ENCODE results near the gene TSNAXIP1.
"Not testable (repeated sequence)": the region's sequence is repeated elsewhere in the genome, so short reads cannot be mapped to it uniquely, and the experiment has no call there.

TSNAXIP1 gene

GRCh38 chr16:67833415-67834241 lies 26.9 kb downstream of the TSNAXIP1 start:
- DNase-seq (ENCODE audit: low read depth), result peak; percentile 82

DNA sequence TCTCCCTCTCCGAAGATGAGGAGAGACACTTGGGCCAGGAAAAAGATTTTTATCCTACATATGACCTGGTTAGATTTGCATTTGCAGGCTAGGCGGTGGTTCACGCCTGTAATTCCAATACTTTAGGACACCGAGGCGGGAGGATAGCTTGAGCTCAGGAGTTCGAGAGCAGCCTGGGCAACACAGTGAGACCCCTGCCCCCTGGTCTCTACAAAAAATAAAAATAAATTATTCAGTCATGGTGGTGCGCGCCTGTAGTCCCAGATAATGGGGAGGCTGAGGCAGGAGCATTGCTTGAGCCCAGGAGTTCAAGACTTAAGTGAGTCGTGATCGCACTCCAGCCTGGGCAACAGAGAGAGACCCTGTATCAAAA lies 27.5 kb downstream of the TSNAXIP1 start:
- DNase-seq (ENCODE audit: low read depth), result no peak

DNA sequence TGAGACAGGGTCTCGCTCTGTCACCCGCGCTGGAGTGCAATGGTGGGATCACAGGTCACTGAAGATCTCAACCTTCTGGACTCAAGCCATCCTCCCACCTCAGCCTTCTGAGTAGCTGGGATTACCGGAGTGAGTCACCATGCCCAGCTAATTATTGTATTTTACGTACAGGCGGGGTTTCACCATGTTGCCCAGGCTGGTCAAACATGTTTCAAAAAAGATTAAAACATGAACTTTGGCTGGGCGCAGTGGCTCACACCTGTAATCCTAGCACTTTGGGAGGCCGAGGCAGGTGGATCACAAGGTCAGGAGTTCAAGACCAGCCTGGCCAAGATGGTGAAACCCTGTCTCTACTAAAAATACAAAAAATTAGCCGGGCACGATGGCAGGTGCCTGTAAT lies 30.5 kb downstream of the TSNAXIP1 start:
- not testable (repeated sequence) for DNase-seq (ENCODE audit: low read depth)

DNA sequence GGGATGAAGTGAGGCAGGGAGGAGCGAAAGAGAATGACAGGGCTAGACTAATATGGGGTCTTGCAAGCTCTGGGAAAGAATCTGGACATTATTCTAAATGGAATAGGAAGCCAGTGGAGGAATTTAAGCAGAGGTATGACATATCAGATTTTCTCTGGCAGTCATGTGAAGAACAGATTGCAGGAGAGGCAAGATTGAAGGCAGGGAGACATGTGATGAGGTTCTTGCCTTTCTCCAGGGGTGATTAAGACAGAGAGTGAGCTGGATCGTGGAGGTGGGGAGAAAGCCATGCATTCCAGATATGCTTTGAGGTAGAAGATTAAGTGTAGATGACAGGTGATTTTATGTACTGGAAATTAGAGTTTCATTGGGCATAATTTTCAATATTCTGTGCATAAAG lies 31.1 kb downstream of the TSNAXIP1 start:
- DNase-seq (ENCODE audit: low read depth), result no peak

DNA sequence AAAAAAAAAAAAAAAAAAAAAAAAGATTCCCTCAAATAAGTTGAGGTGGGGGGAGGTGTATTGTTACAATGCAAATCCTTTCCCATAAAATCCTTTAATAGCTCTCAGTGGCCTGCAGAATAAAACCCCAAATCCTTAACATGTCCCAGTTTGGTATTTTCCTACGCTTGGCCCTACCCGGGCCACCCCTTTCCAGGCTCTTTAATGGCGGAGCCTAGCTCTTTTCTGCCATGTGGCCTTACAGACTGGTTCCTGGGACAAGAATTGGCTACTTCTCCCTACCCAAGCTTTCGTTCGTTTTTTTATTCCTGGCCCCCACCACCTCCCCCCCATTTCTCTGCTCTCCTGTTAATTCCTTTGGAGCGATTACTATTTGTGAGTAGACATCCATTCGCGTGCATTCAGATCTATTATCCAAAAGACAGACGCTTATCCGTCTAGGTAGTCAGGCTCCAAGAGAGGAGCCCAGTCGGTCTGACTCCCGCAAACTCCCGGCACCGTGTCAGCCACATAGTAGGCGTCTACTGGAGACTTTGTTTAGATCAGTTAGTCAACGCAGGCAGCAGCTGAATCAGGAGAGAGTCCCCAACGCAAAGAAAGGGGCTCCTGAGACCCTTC lies 34.6 kb downstream of the TSNAXIP1 start:
- DNase-seq (ENCODE audit: low read depth), result no peak

GRCh38 chr16:67841816-67842508 lies 35.3 kb downstream of the TSNAXIP1 start, which contains the start of gene THAP11:
Gene THAP11 (plus strand): TSS chr16:67842320. CDS start chr16:67842555, 235 bp downstream.
- DNase-seq (ENCODE audit: low read depth), result peak; percentile 89

DNA sequence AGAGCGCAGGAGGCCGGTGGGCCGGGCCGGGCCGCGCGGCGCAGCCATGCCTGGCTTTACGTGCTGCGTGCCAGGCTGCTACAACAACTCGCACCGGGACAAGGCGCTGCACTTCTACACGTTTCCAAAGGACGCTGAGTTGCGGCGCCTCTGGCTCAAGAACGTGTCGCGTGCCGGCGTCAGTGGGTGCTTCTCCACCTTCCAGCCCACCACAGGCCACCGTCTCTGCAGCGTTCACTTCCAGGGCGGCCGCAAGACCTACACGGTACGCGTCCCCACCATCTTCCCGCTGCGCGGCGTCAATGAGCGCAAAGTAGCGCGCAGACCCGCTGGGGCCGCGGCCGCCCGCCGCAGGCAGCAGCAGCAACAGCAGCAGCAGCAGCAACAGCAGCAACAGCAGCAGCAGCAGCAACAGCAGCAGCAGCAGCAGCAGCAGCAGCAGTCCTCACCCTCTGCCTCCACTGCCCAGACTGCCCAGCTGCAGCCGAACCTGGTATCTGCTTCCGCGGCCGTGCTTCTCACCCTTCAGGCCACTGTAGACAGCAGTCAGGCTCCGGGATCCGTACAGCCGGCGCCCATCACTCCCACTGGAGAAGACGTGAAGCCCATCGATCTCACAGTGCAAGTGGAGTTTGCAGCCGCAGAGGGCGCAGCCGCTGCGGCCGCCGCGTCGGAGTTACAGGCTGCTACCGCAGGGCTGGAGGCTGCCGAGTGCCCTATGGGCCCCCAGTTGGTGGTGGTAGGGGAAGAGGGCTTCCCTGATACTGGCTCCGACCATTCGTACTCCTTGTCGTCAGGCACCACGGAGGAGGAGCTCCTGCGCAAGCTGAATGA lies 36.0 kb downstream of the TSNAXIP1 start:
- peak; percentile 55 for DNase-seq (ENCODE audit: low read depth)

DNA sequence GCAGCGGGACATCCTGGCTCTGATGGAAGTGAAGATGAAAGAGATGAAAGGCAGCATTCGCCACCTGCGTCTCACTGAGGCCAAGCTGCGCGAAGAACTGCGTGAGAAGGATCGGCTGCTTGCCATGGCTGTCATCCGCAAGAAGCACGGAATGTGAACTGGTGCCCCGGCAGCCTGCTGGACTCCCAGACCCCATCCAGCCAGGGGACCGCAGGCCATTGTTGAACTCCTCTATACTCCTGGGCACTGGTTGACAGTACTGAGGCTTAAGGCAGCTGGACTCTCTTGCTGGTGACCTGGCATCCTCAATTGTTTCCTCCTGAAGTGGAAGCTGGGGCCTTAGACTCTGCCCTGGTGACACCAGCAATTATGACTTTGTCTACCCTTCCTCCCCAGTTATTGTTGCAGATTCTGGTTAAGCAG lies 36.7 kb downstream of the TSNAXIP1 start:
- DNase-seq (ENCODE audit: low read depth), result no peak

- DNase-seq (ENCODE audit: low read depth), result peak; percentile 40
These were observed 37.8 kb downstream of the TSNAXIP1 start for GRCh38 chr16:67844497-67844896.

DNA sequence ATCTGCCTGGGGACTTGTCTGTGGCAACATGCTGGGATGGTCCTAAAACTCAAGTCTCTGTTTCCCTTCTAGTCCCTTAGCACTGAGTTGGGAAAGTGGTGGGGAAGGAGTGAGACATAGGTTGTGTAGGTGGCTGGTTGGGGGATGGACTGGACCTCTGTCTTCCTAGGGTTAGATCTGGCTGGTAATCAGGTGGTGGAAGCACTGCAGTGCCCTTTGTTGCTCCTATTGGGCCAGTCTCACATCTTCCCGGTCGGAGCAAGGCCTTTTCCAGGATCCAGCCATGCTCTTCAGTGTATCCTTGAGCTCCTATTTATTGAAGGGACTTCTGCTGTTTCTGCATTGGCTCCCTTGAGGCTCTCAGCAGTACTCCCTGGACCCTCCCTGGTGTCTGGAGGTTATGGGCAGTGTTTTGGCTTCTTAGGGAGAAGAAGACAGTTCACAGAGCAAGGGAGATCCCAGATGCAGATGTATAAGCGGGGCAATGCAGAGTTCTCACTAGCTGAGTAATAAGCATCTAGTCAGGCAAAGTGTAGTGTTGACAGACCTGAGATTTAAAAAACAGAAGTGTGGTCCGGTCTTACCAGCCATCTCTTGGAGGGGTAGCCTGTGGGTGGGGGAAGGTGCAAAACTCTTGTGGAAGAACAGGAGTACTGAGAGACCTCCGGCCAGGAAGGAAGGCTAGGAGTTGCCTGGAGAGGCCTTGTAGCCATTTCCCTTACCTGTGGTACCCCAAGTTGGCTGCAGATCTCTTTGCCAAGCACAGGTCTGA lies 38.8 kb downstream of the TSNAXIP1 start:
- no peak for DNase-seq (ENCODE audit: low read depth)

- no peak for DNase-seq (ENCODE audit: low read depth)
These were observed 39.3 kb downstream of the TSNAXIP1 start for GRCh38 chr16:67846063-67846319.

DNA sequence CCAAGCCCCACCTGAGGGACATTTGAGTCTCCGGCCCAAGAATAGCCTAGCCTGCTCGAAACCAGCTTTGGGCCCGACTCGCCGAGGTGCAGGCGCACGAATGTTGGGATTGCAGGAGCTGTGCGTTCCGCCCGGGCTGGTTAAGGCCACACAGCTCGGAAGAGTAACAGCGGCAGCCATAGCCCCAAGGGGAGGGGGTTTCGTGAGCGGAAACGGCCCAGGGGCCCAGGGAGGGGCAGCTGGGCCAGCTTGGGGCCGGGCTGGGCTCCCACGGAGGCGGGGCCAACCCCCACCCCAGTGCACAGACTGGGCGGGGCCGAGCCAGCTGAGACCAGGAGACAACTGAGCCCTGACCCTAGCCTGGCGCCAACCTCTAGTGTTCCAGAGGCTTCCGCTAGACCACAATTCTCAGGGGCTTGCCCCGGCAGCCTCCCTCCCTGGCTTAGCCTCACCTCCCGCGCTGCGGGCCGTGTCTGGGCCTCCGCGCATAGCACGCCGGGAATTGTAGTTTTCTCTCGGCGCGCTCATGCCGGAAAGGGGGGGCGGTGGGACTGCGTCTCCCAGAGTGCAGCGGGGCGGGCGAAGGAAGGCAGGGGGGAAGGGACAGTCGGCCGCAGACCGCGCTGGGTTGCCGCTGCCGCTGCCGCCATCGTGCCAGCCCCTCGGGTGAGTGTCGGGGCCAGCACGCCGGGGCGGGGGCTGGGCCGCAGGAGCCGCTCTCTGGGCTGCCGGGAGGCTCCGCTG lies 39.8 kb downstream of the TSNAXIP1 start, which contains the start of gene NUTF2:
Gene NUTF2, plus strand, starts transcription at position 614 of the 744 bp plus-strand sequence. CDS start 18,198 bp downstream, outside the sequence.
- peak; percentile 94 for DNase-seq (ENCODE audit: low read depth)

GRCh38 chr16:67847064-67847861 lies 40.6 kb downstream of the TSNAXIP1 start, which contains the start of gene CENPT:
Gene CENPT (minus strand): TSS chr16:67847693. CDS start chr16:67833859, 13,834 bp downstream.
- peak; percentile 43 for DNase-seq (ENCODE audit: low read depth)

- DNase-seq (ENCODE audit: low read depth), result no peak
These were observed 41.4 kb downstream of the TSNAXIP1 start for GRCh38 chr16:67848118-67848517.

- DNase-seq (ENCODE audit: low read depth), result no peak
These were observed 47.0 kb downstream of the TSNAXIP1 start for GRCh38 chr16:67853670-67854069.

DNA sequence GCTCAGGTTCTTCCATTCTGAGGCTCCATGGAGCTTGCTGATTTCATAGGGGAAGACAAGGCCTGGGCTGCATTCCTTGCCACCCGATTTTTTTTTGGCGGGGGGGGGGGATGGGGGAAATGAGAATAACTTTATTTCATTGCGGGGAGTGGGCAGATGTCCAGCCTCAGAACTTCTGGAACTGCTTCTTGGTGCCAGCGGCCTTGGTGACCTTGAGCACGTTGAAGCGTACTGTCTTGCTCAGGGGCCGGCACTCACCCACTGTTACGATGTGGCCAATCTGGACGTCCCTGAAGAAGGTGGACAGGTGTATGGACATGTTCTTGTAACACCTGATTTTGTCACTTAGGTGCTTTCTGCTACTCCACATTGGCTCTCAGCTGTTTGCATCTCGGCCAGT lies 49.1 kb downstream of the TSNAXIP1 start:
- no peak for DNase-seq (ENCODE audit: low read depth)

DNA sequence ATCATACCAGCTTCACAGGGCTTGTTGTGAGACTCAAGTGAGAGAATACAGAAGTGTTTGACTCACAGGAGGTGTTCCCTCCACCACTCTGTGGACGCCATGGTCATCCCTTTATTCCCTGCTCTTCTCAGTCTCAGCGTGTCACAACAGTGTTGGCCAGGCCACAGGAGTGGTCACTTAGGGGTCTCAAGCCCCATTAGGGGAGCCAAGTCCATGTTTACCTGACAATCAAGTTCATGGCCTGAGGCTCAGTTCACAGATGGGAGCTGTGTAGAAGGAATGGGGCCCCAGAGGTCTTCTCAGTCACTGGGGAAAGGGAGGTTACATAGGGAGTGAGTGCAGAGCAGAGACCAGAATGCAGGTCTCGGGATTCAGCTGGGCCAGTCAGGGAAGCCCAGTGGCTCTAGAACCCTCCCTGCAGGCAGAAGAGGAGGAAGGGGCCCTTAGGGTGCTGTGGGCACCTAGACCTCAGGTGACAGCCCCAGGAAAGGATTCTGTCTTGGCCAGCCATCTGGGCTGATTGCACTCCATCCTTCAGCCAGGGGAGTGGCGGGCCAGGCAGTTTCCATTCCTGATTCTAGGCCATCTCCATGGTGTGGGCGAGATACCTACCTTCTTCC lies 50.3 kb downstream of the TSNAXIP1 start:
- DNase-seq (ENCODE audit: low read depth), result no peak

GRCh38 chr16:67857547-67858233 lies 51.0 kb downstream of the TSNAXIP1 start:
- DNase-seq (ENCODE audit: low read depth), result peak; percentile 94

DNA sequence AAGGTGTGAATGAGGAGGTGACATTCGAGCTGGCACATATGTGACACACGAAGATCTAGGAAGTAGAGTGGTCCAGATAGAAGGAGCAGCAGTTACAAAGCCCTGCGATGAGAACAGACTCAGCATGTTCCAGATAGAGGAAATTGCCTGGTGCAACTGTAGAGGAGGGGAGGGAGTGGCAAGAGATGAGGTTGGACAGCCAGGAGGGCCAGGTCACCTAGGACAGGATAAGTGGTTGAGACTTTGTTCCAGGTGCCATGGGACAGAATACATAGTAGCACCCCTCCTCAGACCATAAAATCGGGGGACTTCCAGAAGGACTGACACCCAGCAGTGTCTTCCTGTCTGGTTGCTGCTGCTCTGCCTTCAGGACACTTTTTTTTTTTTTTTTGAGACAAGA lies 51.8 kb downstream of the TSNAXIP1 start:
- no peak for DNase-seq (ENCODE audit: low read depth)
